MCF 10A (cell line): ENCODE data around the gene SH3BP1. TPM values are rescaled to one million over a fixed set of nuclear protein-coding genes. Genes with fewer than 3 reads are reported as not detected.

Source experiments
- BruUV-seq: library from RNA; stranded (reverse); fragments of 400-500 nt; replicated peaks from 2 replicates; lab custom pipeline; 2021; lab: Mats Ljungman, UMichigan
- CTCF ChIA-PET: fragments of 300-600 bp; sonication (Branson Sonifier 250); formaldehyde crosslinking; extraction: SDS; loops from one replicate; lab custom pipeline; 2021; ENCODE audit warnings: antibody characterized with exemption, inconsistent platforms; lab: Yijun Ruan, JAX
- POLR2A ChIA-PET: fragments of 300-600, 350-650 bp; sonication (Branson Sonifier 250); formaldehyde crosslinking; extraction: SDS; loops from one replicate; lab custom pipeline; 2020; ENCODE audit warnings: antibody characterized with exemption, inconsistent platforms; lab: Yijun Ruan, JAX
- DNase-seq: peaks from one replicate; pipeline ENCODE4 v3.0.0-alpha.2; 2018; ENCODE audit not compliant: unreplicated experiment
- H3K27ac Mint-ChIP-seq: one replicate; pipeline ENCODE4 v1.8.0; 2022; ENCODE audit warnings: mild to moderate bottlenecking, low read depth, mixed read lengths; ENCODE audit not compliant: unreplicated experiment
- H3K27me3 Mint-ChIP-seq: one replicate; pipeline ENCODE4 v1.8.0; 2022; ENCODE audit warnings: mixed read lengths; ENCODE audit not compliant: insufficient read depth, unreplicated experiment
- H3K36me3 Mint-ChIP-seq: one replicate; pipeline ENCODE4 v1.8.0; 2022; ENCODE audit warnings: mild to moderate bottlenecking, moderate library complexity, mixed read lengths; ENCODE audit not compliant: insufficient read depth, unreplicated experiment
- H3K4me1 Mint-ChIP-seq: one replicate; pipeline ENCODE4 v1.8.0; 2022; ENCODE audit warnings: mixed read lengths; ENCODE audit not compliant: insufficient read depth, unreplicated experiment
- H3K4me3 Mint-ChIP-seq: one replicate; pipeline ENCODE4 v1.8.0; 2022; ENCODE audit warnings: mild to moderate bottlenecking, moderate library complexity, mixed read lengths; ENCODE audit not compliant: unreplicated experiment
- H3K9me3 Mint-ChIP-seq: one replicate; pipeline ENCODE4 v1.8.0; 2022; ENCODE audit warnings: mixed read lengths; ENCODE audit not compliant: unreplicated experiment
- CTCF ChIP-seq: fragments of 200-600 bp; IDR thresholded peaks from one replicate; pipeline ENCODE4 v1.8.0; 2022; ENCODE audit warnings: antibody characterized with exemption, mild to moderate bottlenecking; ENCODE audit not compliant: unreplicated experiment
- intact Hi-C: fragments of 100-400 bp; cut with micrococcal nuclease; formaldehyde crosslinking; loops from 2 replicates; pipeline ENCODE4 v1.14.1; 2022
- total RNA-seq: library from RNA; stranded (reverse); gene quantifications from 2 replicates; pipeline ENCODE4 v1.2.3, GENCODE V29; 2022

The SH3BP1 gene
- total RNA-seq, 1 experiment from 2014 or later = 1.5 TPM

- peaks cover 22% of the 10 kb centered on the region for H3K36me3 Mint-ChIP-seq
- BruUV-seq = no TSS peak
- CTCF ChIA-PET = interaction anchor here (0.6 to 5.2 kb wide), 5 partner anchors 17 to 157 kb away, joined by 3 to 30 read pairs (median 3); no protein-coding TSS in a partner anchor
- no peaks in the 10 kb centered on the region for H3K9me3 Mint-ChIP-seq
- POLR2A ChIA-PET = interaction anchor here (0.8 to 3.6 kb wide), 2 partner anchors 13 to 15 kb away, joined by 5 to 49 read pairs; partner anchors contain the start of gene LGALS1
- H3K27me3 Mint-ChIP-seq = no peaks in the 10 kb centered on the region
- no peak for DNase-seq
- intact Hi-C loops = no loop called here
- peaks cover 22% of the 10 kb centered on the region for H3K4me1 Mint-ChIP-seq
- peak overlapping the region; percentile 28 for H3K4me3 Mint-ChIP-seq
- peak overlapping the region; percentile 31 for H3K27ac Mint-ChIP-seq
- no peak for TF ChIP-seq CTCF
These were observed 21.2 kb downstream of the SH3BP1 start for GRCh38 chr22:37660709-37661045.

GRCh38 chr22:37661160-37661924, 21.9 kb downstream of the SH3BP1 start:
- TF ChIP-seq CTCF = peak; percentile 8
- Mint-ChIP-seq H3K4me1 (peaks cover 22% of the 10 kb centered on the region), H3K27ac (no peak overlapping the region), H3K36me3 (peaks cover 22% of the 10 kb centered on the region), H3K4me3 (no peak overlapping the region), H3K27me3 (no peaks in the 10 kb centered on the region), H3K9me3 (no peaks in the 10 kb centered on the region)
- POLR2A ChIA-PET = interaction anchor here (0.8 kb wide), 1 partner anchor 13 kb away, joined by 5 read pairs; no protein-coding TSS in a partner anchor
- no TSS peak for BruUV-seq
- no peak for DNase-seq
- intact Hi-C loops = no loop called here
- CTCF ChIA-PET = interaction anchor here (0.6 to 5.2 kb wide), 7 partner anchors 9 to 373 kb away, joined by 3 to 30 read pairs (median 3); no protein-coding TSS in a partner anchor

GRCh38 chr22:37662039-37662438, 22.6 kb downstream of the SH3BP1 start:
- Mint-ChIP-seq H3K27ac (no peak overlapping the region), H3K27me3 (no peaks in the 10 kb centered on the region), H3K9me3 (no peaks in the 10 kb centered on the region), H3K4me1 (peaks cover 22% of the 10 kb centered on the region), H3K4me3 (no peak overlapping the region), H3K36me3 (peaks cover 28% of the 10 kb centered on the region)
- TF ChIP-seq CTCF = no peak
- ChIA-PET POLR2A (no interaction called here), CTCF (interaction anchor here (0.6 to 5.2 kb wide), 3 partner anchors 8 to 44 kb away, joined by 3 to 30 read pairs (median 3); no protein-coding TSS in a partner anchor)
- BruUV-seq = no TSS peak
- intact Hi-C loops = no loop called here
- DNase-seq = no peak

- POLR2A ChIA-PET = interaction anchor here (0.5 to 1.5 kb wide), 3 partner anchors 12 to 209 kb away, joined by 3 to 7 read pairs (median 5); partner anchors contain the start of gene LGALS1
- intact Hi-C loops = no loop called here
- no peak overlapping the region for H3K27ac Mint-ChIP-seq
These were observed 24.2 kb downstream of the SH3BP1 start for GRCh38 chr22:37663521-37664140.

More at GRCh38 chr22:37663521-37664140, 24.2 kb downstream of the SH3BP1 start:
- Mint-ChIP-seq H3K4me3 (no peak overlapping the region), H3K27me3 (no peaks in the 10 kb centered on the region), H3K4me1 (peaks cover 14% of the 10 kb centered on the region), H3K9me3 (no peaks in the 10 kb centered on the region), H3K36me3 (peaks cover 31% of the 10 kb centered on the region)
- no TSS peak for BruUV-seq
- no peak for DNase-seq
- no peak for TF ChIP-seq CTCF
- CTCF ChIA-PET = interaction anchor here (0.6 to 4.8 kb wide), 3 partner anchors 20 to 199 kb away, joined by 3 to 32 read pairs (median 3); no protein-coding TSS in a partner anchor
